Epidermal melanocyte (primary cell): ENCODE measurements around the gene DNAJC13.
"Not testable (repeated sequence)": the region's sequence is repeated elsewhere in the genome, so short reads cannot be mapped to it uniquely, and the experiment has no call there.

Experiments used
- DNase-seq: peaks from one replicate; pipeline ENCODE4 v3.0.0; 2011; ENCODE audit warnings: low spot score; ENCODE audit not compliant: insufficient read length

DNAJC13 gene

GRCh38 chr3:132416807-132417694, at the start of gene DNAJC13:
Gene DNAJC13 (plus strand): TSS chr3:132417502. CDS start chr3:132434551, 17,049 bp downstream.
- peak; percentile 86 for DNase-seq

GRCh38 chr3:132368515-132368914, 48.8 kb upstream of the DNAJC13 start:
- DNase-seq, result no peak

GRCh38 chr3:132368962-132369361, 48.3 kb upstream of the DNAJC13 start:
- no peak for DNase-seq

- DNase-seq, result not testable (repeated sequence)
Observed at GRCh38 chr3:132376945-132377354, 40.4 kb upstream of the DNAJC13 start.

- DNase-seq, result no peak
Observed at GRCh38 chr3:132378048-132378762, 39.1 kb upstream of the DNAJC13 start.

GRCh38 chr3:132378846-132379245, 38.5 kb upstream of the DNAJC13 start:
- no peak for DNase-seq

GRCh38 chr3:132380920-132381319, 36.4 kb upstream of the DNAJC13 start:
- no peak for DNase-seq

- no peak for DNase-seq
Observed at GRCh38 chr3:132381348-132381944, 35.9 kb upstream of the DNAJC13 start.

GRCh38 chr3:132382267-132382666, 35.0 kb upstream of the DNAJC13 start:
- DNase-seq, result no peak

GRCh38 chr3:132382688-132383194, 34.6 kb upstream of the DNAJC13 start:
- no peak for DNase-seq

GRCh38 chr3:132386259-132386658, 31.0 kb upstream of the DNAJC13 start:
- no peak for DNase-seq

- not testable (repeated sequence) for DNase-seq
Observed at GRCh38 chr3:132392675-132393074, 24.6 kb upstream of the DNAJC13 start.

- DNase-seq, result peak; percentile 47
Observed at GRCh38 chr3:132394320-132394719, 23.0 kb upstream of the DNAJC13 start.

GRCh38 chr3:132395126-132395525, 22.2 kb upstream of the DNAJC13 start:
- DNase-seq, result no peak

- no peak for DNase-seq
Observed at GRCh38 chr3:132396255-132396654, 21.0 kb upstream of the DNAJC13 start.

GRCh38 chr3:132396776-132397175, 20.5 kb upstream of the DNAJC13 start:
- not testable (repeated sequence) for DNase-seq

GRCh38 chr3:132399054-132399929, 18.0 kb upstream of the DNAJC13 start:
- DNase-seq, result peak; percentile 88

GRCh38 chr3:132401255-132401654, 16.0 kb upstream of the DNAJC13 start:
- no peak for DNase-seq

- DNase-seq, result no peak
Observed at GRCh38 chr3:132404276-132404675, 13.0 kb upstream of the DNAJC13 start.

- DNase-seq, result no peak
Observed at GRCh38 chr3:132405188-132405587, 12.1 kb upstream of the DNAJC13 start.
